ENCODE results near the gene AGMAT.

The AGMAT gene

GRCh38 chr1:15584489-15585363 lies at the start of gene AGMAT:
Gene AGMAT (minus strand): TSS chr1:15585051. CDS start chr1:15584967, 84 bp downstream.
- no peak for TF ChIP-seq CTCF (IDR thresholded peaks at IDR 0.05)

GRCh38 chr1:15633756-15634420 lies 49.0 kb upstream of the AGMAT start:
- TF ChIP-seq CTCF (IDR thresholded peaks at IDR 0.05): no peak

- TF ChIP-seq CTCF (IDR thresholded peaks at IDR 0.05): no peak
These were observed 43.2 kb upstream of the AGMAT start for GRCh38 chr1:15628003-15628402.

- TF ChIP-seq CTCF (IDR thresholded peaks at IDR 0.05): no peak
These were observed 42.6 kb upstream of the AGMAT start for GRCh38 chr1:15627343-15627988.

- no peak for TF ChIP-seq CTCF (IDR thresholded peaks at IDR 0.05)
These were observed 41.6 kb upstream of the AGMAT start for GRCh38 chr1:15626269-15626950.

- TF ChIP-seq CTCF (IDR thresholded peaks at IDR 0.05): no peak
These were observed 40.4 kb upstream of the AGMAT start for GRCh38 chr1:15625056-15625917.

All from LNCAP (cell line).